Caco-2 (cell line): ENCODE measurements around the gene CRYBG2. TPM values are rescaled to one million over a fixed set of nuclear protein-coding genes. Genes with fewer than 3 reads are reported as not detected.

ENCODE experiments used
- BruUV-seq: library from RNA; stranded (reverse); fragments of 400-500 nt; replicated peaks from 2 replicates; lab custom pipeline; 2021; lab: Mats Ljungman, UMichigan
- CTCF ChIA-PET: fragments of 300-600 bp; sonication (Branson Sonifier 250); formaldehyde crosslinking; loops from one replicate; lab custom pipeline; 2022; ENCODE audit warnings: antibody characterized with exemption; lab: Charles Lee
- POLR2A ChIA-PET: fragments of 300-600 bp; sonication (Branson Sonifier 250); formaldehyde crosslinking; loops from one replicate; lab custom pipeline; 2022; ENCODE audit warnings: antibody characterized with exemption; lab: Charles Lee
- DNase-seq, 2 experiments: peaks; one replicate each; pipeline versions ENCODE4 v3.0.0 to v3.0.0-alpha.2; 2020 to 2022
- H3K27me3 ChIP-seq: replicated peaks from 2 replicates; pipeline ENCODE4 v1.6.0; 2011; ENCODE audit warnings: low read length; ENCODE audit not compliant: control insufficient read depth, insufficient read depth
- H3K36me3 ChIP-seq: 2 replicates; pipeline ENCODE4 v1.5.1; 2011; ENCODE audit warnings: low read length; ENCODE audit not compliant: control insufficient read depth, insufficient read depth
- H3K4me1 ChIP-seq: fragments of 250-450 bp; sonication (Bioruptor Pico); 2 replicates; pipeline ENCODE4 v1.5.1; 2020; ENCODE audit warnings: mild to moderate bottlenecking
- H3K4me3 ChIP-seq: 2 replicates; pipeline ENCODE4 v1.5.1; 2011; ENCODE audit warnings: low read depth, mild to moderate bottlenecking, control low read depth, low read length
- H3K9me3 ChIP-seq: fragments of 250-450 bp; sonication (Bioruptor Pico); 2 replicates; pipeline ENCODE4 v1.5.1; 2020; ENCODE audit warnings: mild to moderate bottlenecking, moderate library complexity
- H3K27ac Mint-ChIP-seq: one replicate; pipeline ENCODE4 v1.8.0; 2022; ENCODE audit warnings: mixed read lengths; ENCODE audit not compliant: unreplicated experiment
- H3K27me3 Mint-ChIP-seq: one replicate; pipeline ENCODE4 v1.8.0; 2022; ENCODE audit warnings: mixed read lengths; ENCODE audit not compliant: insufficient read depth, unreplicated experiment
- H3K36me3 Mint-ChIP-seq: one replicate; pipeline ENCODE4 v1.8.0; 2022; ENCODE audit warnings: mild to moderate bottlenecking, mixed read lengths; ENCODE audit not compliant: insufficient read depth, unreplicated experiment
- H3K4me1 Mint-ChIP-seq: one replicate; pipeline ENCODE4 v1.8.0; 2022; ENCODE audit warnings: low read depth, mixed read lengths; ENCODE audit not compliant: unreplicated experiment
- H3K4me3 Mint-ChIP-seq: one replicate; pipeline ENCODE4 v1.8.0; 2022; ENCODE audit warnings: mild to moderate bottlenecking, moderate library complexity, mixed read lengths; ENCODE audit not compliant: unreplicated experiment
- H3K9me3 Mint-ChIP-seq: one replicate; pipeline ENCODE4 v1.8.0; 2022; ENCODE audit warnings: mixed read lengths; ENCODE audit not compliant: unreplicated experiment
- intact Hi-C: fragments of 100-400 bp; cut with micrococcal nuclease; formaldehyde crosslinking; loops from one replicate; pipeline ENCODE4 v1.10.0; 2022; ENCODE audit not compliant: unreplicated experiment
- total RNA-seq: library from RNA; stranded (reverse); gene quantifications from 2 replicates; pipeline ENCODE4 v1.2.3, GENCODE V29; 2022
- TF ChIP-seq, protein P1 (sequence below), 2 experiments: fragments of 200-600 bp in 1 of 2; IDR thresholded peaks; 1 replicate in 1 of 2; 2 replicates in 1 of 2; pipeline versions ENCODE4 v1.5.1 to v1.8.0; 2011 to 2022; ENCODE audit warnings: antibody characterized with exemption in 1 of 2, control low read depth in 1 of 2, inconsistent platforms in 1 of 2, low read depth in 1 of 2, low read length in 1 of 2, mild to moderate bottlenecking in 1 of 2, moderate library complexity in 1 of 2; ENCODE audit not compliant: insufficient read depth in 1 of 2, severe bottlenecking in 1 of 2, unreplicated experiment in 1 of 2

The CRYBG2 gene
- total RNA-seq, 1 experiment from 2014 or later, result 66.1 TPM

- no peak for DNase-seq
- BruUV-seq, result no TSS peak
- ChIA-PET CTCF (no interaction called here), POLR2A (no interaction called here)
- Mint-ChIP-seq H3K9me3 (no peaks in the 10 kb centered on the region), H3K27ac (no peak overlapping the region), H3K4me3 (no peak overlapping the region), H3K4me1 (no peaks in the 10 kb centered on the region), H3K36me3 (no peaks in the 10 kb centered on the region), H3K27me3 (no peaks in the 10 kb centered on the region)
- Histone ChIP-seq H3K27me3 (no peaks in the 10 kb centered on the region), H3K36me3 (no peaks in the 10 kb centered on the region), H3K4me3 (no peak overlapping the region), H3K9me3 (no peaks in the 10 kb centered on the region), H3K4me1 (no peaks in the 10 kb centered on the region)
- TF ChIP-seq, protein P1, sequence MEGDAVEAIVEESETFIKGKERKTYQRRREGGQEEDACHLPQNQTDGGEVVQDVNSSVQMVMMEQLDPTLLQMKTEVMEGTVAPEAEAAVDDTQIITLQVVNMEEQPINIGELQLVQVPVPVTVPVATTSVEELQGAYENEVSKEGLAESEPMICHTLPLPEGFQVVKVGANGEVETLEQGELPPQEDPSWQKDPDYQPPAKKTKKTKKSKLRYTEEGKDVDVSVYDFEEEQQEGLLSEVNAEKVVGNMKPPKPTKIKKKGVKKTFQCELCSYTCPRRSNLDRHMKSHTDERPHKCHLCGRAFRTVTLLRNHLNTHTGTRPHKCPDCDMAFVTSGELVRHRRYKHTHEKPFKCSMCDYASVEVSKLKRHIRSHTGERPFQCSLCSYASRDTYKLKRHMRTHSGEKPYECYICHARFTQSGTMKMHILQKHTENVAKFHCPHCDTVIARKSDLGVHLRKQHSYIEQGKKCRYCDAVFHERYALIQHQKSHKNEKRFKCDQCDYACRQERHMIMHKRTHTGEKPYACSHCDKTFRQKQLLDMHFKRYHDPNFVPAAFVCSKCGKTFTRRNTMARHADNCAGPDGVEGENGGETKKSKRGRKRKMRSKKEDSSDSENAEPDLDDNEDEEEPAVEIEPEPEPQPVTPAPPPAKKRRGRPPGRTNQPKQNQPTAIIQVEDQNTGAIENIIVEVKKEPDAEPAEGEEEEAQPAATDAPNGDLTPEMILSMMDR (IDR thresholded peaks at IDR 0.05; ENCODE audit: insufficient read depth in 1 of 2, low read depth in 1 of 2, low read length in 1 of 2, severe bottlenecking in 1 of 2, unreplicated experiment in 1 of 2), result no peak
- intact Hi-C loops, result no loop called here
Observed at GRCh38 chr1:26297057-26297790, 56.7 kb downstream of the CRYBG2 start.

DNA sequence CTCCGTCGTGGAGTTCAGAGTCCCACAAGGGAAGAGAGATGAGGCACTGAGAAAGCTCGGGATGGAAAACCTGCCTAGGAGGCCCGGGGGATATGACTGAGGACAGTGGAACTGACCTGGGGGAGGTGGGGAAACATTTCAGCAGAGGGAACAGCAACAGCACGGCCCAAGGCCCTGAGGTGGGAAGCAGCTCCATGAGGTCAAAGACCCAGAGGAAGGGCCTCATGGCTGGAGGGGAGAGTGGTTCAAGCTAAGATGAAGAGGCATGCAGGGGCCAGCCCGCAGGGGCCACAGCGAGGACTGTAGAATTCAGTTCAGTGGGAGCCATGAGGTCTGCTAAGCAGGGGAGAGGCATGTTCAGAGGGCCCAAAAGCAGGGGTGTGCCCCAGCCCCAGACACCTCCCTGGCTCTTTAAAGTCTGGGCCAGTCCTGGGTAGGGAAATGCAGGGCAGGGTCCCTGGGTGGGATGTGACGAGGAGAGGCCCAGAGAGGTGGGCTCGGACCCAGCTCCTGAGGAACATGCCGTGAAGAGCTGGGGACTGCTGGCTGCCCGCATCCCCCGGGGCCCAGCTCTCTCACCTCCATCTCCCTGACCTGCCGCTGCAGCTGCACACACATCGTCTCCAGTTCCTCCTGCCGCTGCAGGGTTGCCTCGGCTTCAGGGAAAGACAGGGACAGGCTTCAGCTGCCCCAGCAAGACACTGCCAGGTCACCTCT, 57.4 kb downstream of the CRYBG2 start:
- Mint-ChIP-seq H3K9me3 (no peaks in the 10 kb centered on the region), H3K36me3 (peaks cover 4% of the 10 kb centered on the region), H3K4me1 (no peaks in the 10 kb centered on the region), H3K4me3 (no peak overlapping the region), H3K27me3 (no peaks in the 10 kb centered on the region), H3K27ac (no peak overlapping the region)
- ChIA-PET CTCF (no interaction called here), POLR2A (no interaction called here)
- intact Hi-C loops, result no loop called here
- TF ChIP-seq, protein P1 (IDR thresholded peaks at IDR 0.05; ENCODE audit: insufficient read depth in 1 of 2, low read depth in 1 of 2, low read length in 1 of 2, severe bottlenecking in 1 of 2, unreplicated experiment in 1 of 2), result no peak
- Histone ChIP-seq H3K9me3 (no peaks in the 10 kb centered on the region), H3K4me3 (no peak overlapping the region), H3K27me3 (no peaks in the 10 kb centered on the region), H3K4me1 (no peaks in the 10 kb centered on the region), H3K36me3 (no peaks in the 10 kb centered on the region)
- no peak for DNase-seq
- no TSS peak for BruUV-seq

DNA sequence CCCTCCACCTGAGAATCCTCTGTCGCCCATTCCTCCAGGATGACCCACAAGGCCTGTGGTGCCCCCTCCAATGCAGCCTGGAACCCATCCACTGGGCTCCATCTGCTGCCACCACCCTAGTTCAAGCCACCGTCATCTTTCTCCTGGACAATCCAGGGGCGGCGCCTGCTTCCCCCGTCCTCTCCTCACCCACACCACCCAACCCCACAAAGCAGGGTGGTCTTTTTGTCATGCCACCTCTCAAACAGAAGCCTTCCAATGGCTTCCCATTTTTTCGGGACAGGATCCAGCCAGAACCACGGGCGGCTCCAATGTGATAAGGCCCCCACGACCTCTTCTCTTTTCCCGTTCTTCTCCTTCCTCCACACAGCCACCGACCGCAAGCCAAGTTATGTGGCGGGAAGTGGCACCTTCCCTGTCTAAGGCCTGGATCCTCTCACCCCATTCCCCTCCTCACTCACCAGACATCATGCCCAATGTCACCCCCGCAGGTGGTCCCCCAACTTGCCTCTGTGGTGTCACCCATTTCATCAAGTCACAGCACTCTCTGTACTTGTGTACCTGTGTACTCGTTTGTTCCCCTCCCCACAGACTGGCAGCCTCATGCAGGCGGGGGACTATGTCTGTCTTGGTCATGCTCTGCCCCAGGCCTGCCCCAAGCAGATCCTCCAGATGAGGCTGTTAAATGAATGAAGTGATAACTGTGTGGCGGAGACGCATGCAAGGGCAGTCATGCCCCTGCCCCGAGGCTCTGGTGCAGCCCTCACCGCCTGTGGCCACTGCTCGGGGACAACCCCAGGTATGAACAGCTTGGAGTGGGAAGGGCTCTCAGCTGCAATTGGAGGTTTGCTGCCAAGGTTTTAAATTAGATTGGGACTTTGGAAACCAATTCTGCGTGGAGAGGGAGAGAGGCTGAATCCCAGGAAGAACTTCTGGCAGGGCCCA, 58.5 kb downstream of the CRYBG2 start:
- no peaks in the 10 kb centered on the region for H3K27me3 Mint-ChIP-seq
- H3K27ac Mint-ChIP-seq, result no peak overlapping the region
- Histone ChIP-seq H3K9me3 (no peaks in the 10 kb centered on the region), H3K4me3 (no peak overlapping the region), H3K27me3 (no peaks in the 10 kb centered on the region), H3K4me1 (no peaks in the 10 kb centered on the region), H3K36me3 (no peaks in the 10 kb centered on the region)
- no peak for DNase-seq
- H3K36me3 Mint-ChIP-seq, result peaks cover 4% of the 10 kb centered on the region
- TF ChIP-seq, protein P1 (IDR thresholded peaks at IDR 0.05; ENCODE audit: insufficient read depth in 1 of 2, low read depth in 1 of 2, low read length in 1 of 2, severe bottlenecking in 1 of 2, unreplicated experiment in 1 of 2), result no peak
- no peaks in the 10 kb centered on the region for H3K4me1 Mint-ChIP-seq
- no peaks in the 10 kb centered on the region for H3K9me3 Mint-ChIP-seq
- ChIA-PET POLR2A (no interaction called here), CTCF (no interaction called here)
- no peak overlapping the region for H3K4me3 Mint-ChIP-seq
- intact Hi-C loops, result no loop called here
- no TSS peak for BruUV-seq
